Endothelial cell of umbilical vein (primary cell): ENCODE measurements around the gene TOPORS. TPM values are rescaled to one million over a fixed set of nuclear protein-coding genes. Genes with fewer than 3 reads are reported as not detected.

Experiments
- BruUV-seq: library from RNA; stranded (reverse); fragments of 400-500 nt; replicated peaks from 2 replicates; lab custom pipeline; 2021; lab: Mats Ljungman, UMichigan
- CTCF ChIA-PET: fragments of 300-600, 350-600 bp; sonication (Branson Sonifier 250); formaldehyde crosslinking; loops from one replicate; lab custom pipeline; 2021; ENCODE audit warnings: antibody characterized with exemption, inconsistent platforms; lab: Charles Lee
- POLR2A ChIA-PET: fragments of 300-600, 350-600 bp; sonication (Branson Sonifier 250); formaldehyde crosslinking; loops from one replicate; lab custom pipeline; 2021; ENCODE audit warnings: antibody characterized with exemption, inconsistent platforms; lab: Charles Lee
- DNase-seq: peaks from one replicate; pipeline ENCODE4 v3.0.0-alpha.2; 2011; ENCODE audit warnings: low read depth, low spot score
- FAIRE-seq: peaks from 2 replicates; lab custom pipeline; 2011; peaks lifted over from hg19 to GRCh38; lab: Jason Lieb, UNC
- H2AFZ ChIP-seq: 2 replicates; pipeline ENCODE4 v1.6.0; 2012; ENCODE audit warnings: low read depth, low read length, control low read depth, inconsistent platforms
- H3K27ac ChIP-seq: 2 replicates; pipeline ENCODE4 v1.5.1; 2011; ENCODE audit warnings: low read depth, mild to moderate bottlenecking, control low read depth, low read length, moderate library complexity; ENCODE audit not compliant: insufficient read depth
- H3K27me3 ChIP-seq, 2 experiments: 2 replicates each; pipeline versions ENCODE4 v1.6.0 to v1.6.1; 2011; ENCODE audit warnings: low read length in 2 of 2, mixed read lengths in 1 of 2; ENCODE audit not compliant: control insufficient read depth in 2 of 2, insufficient read depth in 2 of 2
- H3K36me3 ChIP-seq, 2 experiments: 2 replicates in 1 of 2; 3 replicates in 1 of 2; pipeline ENCODE4 v1.5.1; 2011; ENCODE audit warnings: low read length in 2 of 2, mild to moderate bottlenecking in 1 of 2, moderate library complexity in 1 of 2; ENCODE audit not compliant: control insufficient read depth in 2 of 2, insufficient read depth in 2 of 2; ENCODE audit errors: extremely low read depth in 1 of 2
- H3K4me1 ChIP-seq: 3 replicates; pipeline ENCODE4 v1.5.1; 2011; ENCODE audit warnings: mild to moderate bottlenecking, low read length; ENCODE audit not compliant: control insufficient read depth, insufficient read depth; ENCODE audit errors: extremely low read depth
- H3K4me2 ChIP-seq: 2 replicates; pipeline ENCODE4 v1.6.1; 2011; ENCODE audit warnings: low read length, control low read depth, mixed read lengths; ENCODE audit not compliant: insufficient read depth
- H3K4me3 ChIP-seq, 3 experiments: fragments of 200-600 bp in 1 of 3; sonication (generic), shearing (Covaris generic) in 1 of 3; replicated peaks in 1 of 3; 2 replicates each; pipeline ENCODE4 v1.5.1; 2011 to 2016; ENCODE audit warnings: control low read depth in 3 of 3, low read length in 3 of 3, mild to moderate bottlenecking in 2 of 3, inconsistent platforms in 1 of 3, low read depth in 1 of 3, moderate library complexity in 1 of 3; ENCODE audit not compliant: insufficient read depth in 1 of 3
- H3K79me2 ChIP-seq: 2 replicates; pipeline ENCODE4 v1.6.0; 2012; ENCODE audit warnings: low read length, inconsistent platforms; ENCODE audit not compliant: control insufficient read depth, insufficient read depth
- H3K9ac ChIP-seq: replicated peaks from 2 replicates; pipeline ENCODE3; 2011; ENCODE audit warnings: low read length, control low read depth; ENCODE audit not compliant: insufficient read depth; ENCODE audit errors: extremely low read depth
- H3K9me1 ChIP-seq: replicated peaks from 3 replicates; pipeline ENCODE4 v1.6.0; 2011; ENCODE audit warnings: mild to moderate bottlenecking, low read length; ENCODE audit not compliant: control insufficient read depth, insufficient read depth; ENCODE audit errors: extremely low read depth
- H3K9me3 ChIP-seq: replicated peaks from 2 replicates; pipeline ENCODE4 v1.5.1; 2012; ENCODE audit warnings: low read length, inconsistent platforms; ENCODE audit not compliant: control insufficient read depth, insufficient read depth
- H4K20me1 ChIP-seq: replicated peaks from 2 replicates; pipeline ENCODE3; 2011; ENCODE audit warnings: mild to moderate bottlenecking, low read length; ENCODE audit not compliant: control insufficient read depth, insufficient read depth; ENCODE audit errors: extremely low read depth
- EZH2 ChIP-seq: IDR thresholded peaks from 2 replicates; pipeline ENCODE4 v1.6.1; 2012; ENCODE audit warnings: borderline replicate concordance, low read depth, mild to moderate bottlenecking, moderate library complexity, low read length, inconsistent platforms; ENCODE audit not compliant: severe bottlenecking
- FOS ChIP-seq: IDR thresholded peaks from 2 replicates; pipeline ENCODE4 v1.6.1; 2011; ENCODE audit warnings: mild to moderate bottlenecking, low read length, moderate library complexity, borderline replicate concordance; ENCODE audit not compliant: insufficient read depth
- GATA2 ChIP-seq: IDR thresholded peaks from 2 replicates; pipeline ENCODE4 v1.7.0; 2011; ENCODE audit warnings: low read depth, mild to moderate bottlenecking, moderate library complexity, mixed read lengths, low read length; ENCODE audit not compliant: insufficient read length, insufficient read depth
- JUN ChIP-seq: IDR thresholded peaks from 2 replicates; pipeline ENCODE4 v1.6.1; 2011; ENCODE audit warnings: borderline replicate concordance, low read depth; ENCODE audit not compliant: insufficient read length, insufficient read depth
- MYC ChIP-seq: IDR thresholded peaks from one replicate; pipeline ENCODE4 v1.6.1; 2011; ENCODE audit warnings: mild to moderate bottlenecking, low read depth, low read length
- POLR2A ChIP-seq: IDR thresholded peaks from 2 replicates; pipeline ENCODE4 v1.6.1; 2012; ENCODE audit warnings: low read depth, mild to moderate bottlenecking, control low read depth, low read length
- POLR2AphosphoS5 ChIP-seq: IDR thresholded peaks from 2 replicates; pipeline ENCODE4 v1.6.1; 2012; ENCODE audit warnings: low read depth, mild to moderate bottlenecking, control low read depth, low read length, moderate library complexity; ENCODE audit not compliant: insufficient read depth
- dilution Hi-C: fragments of 300-500 bp; cut with MboI; formaldehyde crosslinking; loops from one replicate; pipeline ENCODE4 v1.15.0; 2019; ENCODE audit warnings: low sequenced_read_pairs; ENCODE audit not compliant: extremely low pct_ligation_motif_present
- intact Hi-C: fragments of 100-400 bp; cut with micrococcal nuclease; formaldehyde crosslinking; loops from one replicate; pipeline ENCODE4 v1.10.0; 2022
- polyA plus RNA-seq, 4 experiments: library from polyadenylated mRNA; depleted of rRNA in 3 of 4; stranded (reverse) in 3 of 4; unstranded in 1 of 4; fragments of >200 nt; gene quantifications; 2 replicates each; pipeline versions ENCODE4 v1.2.1 to v1.2.3, GENCODE V29; 2011 to 2012; ENCODE audit warnings: missing spikeins in 1 of 4
- total RNA-seq: library from RNA; stranded (reverse); gene quantifications from 2 replicates; pipeline ENCODE4 v1.2.3, GENCODE V29; 2021
- TF ChIP-seq, protein P1 (sequence below), 2 donors: IDR thresholded peaks; 1 replicate in 1 of 2; 2 replicates in 1 of 2; pipeline ENCODE4 v1.5.1; 2011; ENCODE audit warnings: low read length in 2 of 2, mild to moderate bottlenecking in 2 of 2, moderate library complexity in 2 of 2, control low read depth in 1 of 2, inconsistent platforms in 1 of 2, low read depth in 1 of 2; ENCODE audit not compliant: insufficient read depth in 1 of 2; ENCODE audit errors: extremely low read depth in 1 of 2
- TF ChIP-seq, protein P2 (sequence below): IDR thresholded peaks from 2 replicates; pipeline ENCODE4 v1.6.1; 2011; ENCODE audit not compliant: insufficient read depth, insufficient read length

The TOPORS gene
- total and polyA plus RNA-seq, 2 donors (not counting 3 experiments of a cell fraction or from before 2014, with no cell fraction given) = 6.1 to 16.2 TPM

DNA sequence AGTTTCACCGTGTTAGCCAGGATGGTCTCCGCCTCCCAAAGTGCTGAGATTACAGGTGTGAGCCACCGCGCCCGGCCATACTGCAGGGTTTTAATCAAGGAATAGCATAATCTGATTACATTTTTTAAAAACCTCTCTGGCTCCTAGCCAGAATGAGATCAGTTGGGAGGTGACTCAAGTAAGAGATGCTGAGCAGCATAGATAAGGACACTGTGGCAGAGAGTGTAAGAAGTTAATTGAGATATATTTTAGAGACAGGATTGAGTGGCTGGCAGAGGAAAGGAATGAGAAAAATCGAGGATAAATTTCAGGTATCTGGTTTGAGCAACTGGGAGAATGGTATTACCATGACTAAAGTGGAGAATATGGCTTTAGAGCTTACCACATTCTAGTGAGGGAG lies 19.1 kb downstream of the TOPORS start:
- Histone ChIP-seq H2AFZ (no peak overlapping the region), H3K27me3 (no peaks in the 10 kb centered on the region), H3K79me2 (no peaks in the 10 kb centered on the region), H3K9ac (no peak overlapping the region), H3K4me2 (no peak overlapping the region), H3K4me3 (no peak overlapping the region), H3K9me3 (no peaks in the 10 kb centered on the region), H3K27ac (no peak overlapping the region), H3K4me1 (no peaks in the 10 kb centered on the region), H4K20me1 (no peaks in the 10 kb centered on the region), H3K9me1 (no peaks in the 10 kb centered on the region), H3K36me3 (no peaks in the 10 kb centered on the region)
- no TSS peak for BruUV-seq
- TF ChIP-seq POLR2A (no peak), JUN (no peak), GATA2 (no peak), POLR2AphosphoS5 (no peak), FOS (no peak), EZH2 (no peak), MYC (no peak)
- TF ChIP-seq, protein P1, sequence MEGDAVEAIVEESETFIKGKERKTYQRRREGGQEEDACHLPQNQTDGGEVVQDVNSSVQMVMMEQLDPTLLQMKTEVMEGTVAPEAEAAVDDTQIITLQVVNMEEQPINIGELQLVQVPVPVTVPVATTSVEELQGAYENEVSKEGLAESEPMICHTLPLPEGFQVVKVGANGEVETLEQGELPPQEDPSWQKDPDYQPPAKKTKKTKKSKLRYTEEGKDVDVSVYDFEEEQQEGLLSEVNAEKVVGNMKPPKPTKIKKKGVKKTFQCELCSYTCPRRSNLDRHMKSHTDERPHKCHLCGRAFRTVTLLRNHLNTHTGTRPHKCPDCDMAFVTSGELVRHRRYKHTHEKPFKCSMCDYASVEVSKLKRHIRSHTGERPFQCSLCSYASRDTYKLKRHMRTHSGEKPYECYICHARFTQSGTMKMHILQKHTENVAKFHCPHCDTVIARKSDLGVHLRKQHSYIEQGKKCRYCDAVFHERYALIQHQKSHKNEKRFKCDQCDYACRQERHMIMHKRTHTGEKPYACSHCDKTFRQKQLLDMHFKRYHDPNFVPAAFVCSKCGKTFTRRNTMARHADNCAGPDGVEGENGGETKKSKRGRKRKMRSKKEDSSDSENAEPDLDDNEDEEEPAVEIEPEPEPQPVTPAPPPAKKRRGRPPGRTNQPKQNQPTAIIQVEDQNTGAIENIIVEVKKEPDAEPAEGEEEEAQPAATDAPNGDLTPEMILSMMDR (IDR thresholded peaks at IDR 0.05; ENCODE audit: extremely low read depth in 1 of 2, insufficient read depth in 1 of 2, low read depth in 1 of 2, low read length in 2 of 2) = no peak
- TF ChIP-seq, protein P2, sequence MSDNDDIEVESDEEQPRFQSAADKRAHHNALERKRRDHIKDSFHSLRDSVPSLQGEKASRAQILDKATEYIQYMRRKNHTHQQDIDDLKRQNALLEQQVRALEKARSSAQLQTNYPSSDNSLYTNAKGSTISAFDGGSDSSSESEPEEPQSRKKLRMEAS = no peak
- ChIA-PET POLR2A (no interaction called here), CTCF (interaction anchor here (0.7 kb wide), 1 partner anchor 95 kb away, joined by 3 read pairs; no protein-coding TSS in a partner anchor)
- intact Hi-C loops = no loop called here
- FAIRE-seq (no peak), DNase-seq (no peak)
- dilution Hi-C loops = no loop called here
